ENCODE data around the gene TNFRSF14.

DNA sequence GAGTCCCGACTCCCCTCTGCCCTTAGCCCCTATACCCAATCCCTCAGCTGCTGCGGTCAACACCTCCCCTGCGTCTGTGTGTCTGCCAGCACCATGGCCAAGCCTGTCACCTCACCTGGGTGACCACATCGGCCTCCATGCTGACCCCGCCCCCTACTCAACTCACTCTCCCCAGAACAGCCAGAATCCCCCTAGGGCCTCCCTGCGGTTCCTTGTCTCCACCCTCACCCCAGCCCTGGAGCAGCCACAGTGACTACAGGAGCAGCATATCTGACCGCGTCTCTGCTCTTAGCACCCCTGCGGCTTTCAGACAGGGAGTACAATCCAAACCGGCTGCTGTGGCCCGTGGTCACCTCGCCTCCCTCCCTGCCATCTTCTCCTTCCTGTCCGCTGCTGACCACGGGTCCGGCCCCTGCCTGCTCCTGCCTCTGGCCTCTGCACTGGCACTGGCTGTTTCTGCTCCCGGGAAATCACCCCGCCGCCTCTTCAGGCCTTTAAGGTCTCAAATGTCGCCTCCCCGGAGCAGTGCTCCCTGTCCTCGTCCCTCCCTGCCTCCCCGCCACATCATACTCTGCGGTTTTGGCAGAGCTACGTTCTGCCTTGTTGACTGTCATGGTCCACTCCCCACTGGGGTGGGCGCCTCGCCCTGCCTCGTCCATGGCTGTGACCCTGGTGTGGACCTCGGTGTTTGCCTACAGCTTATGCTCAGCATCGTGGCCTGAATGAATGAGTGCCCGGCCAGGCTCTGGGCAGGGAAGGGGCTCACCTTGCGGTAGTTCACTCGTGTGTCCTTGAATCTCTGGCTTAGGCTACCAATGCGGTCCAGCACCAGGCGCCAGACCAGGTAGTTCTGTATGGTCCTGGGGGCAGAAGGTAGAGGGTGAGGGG is 41.5 kb downstream of the TNFRSF14 start:
- TF ChIP-seq, protein P1, sequence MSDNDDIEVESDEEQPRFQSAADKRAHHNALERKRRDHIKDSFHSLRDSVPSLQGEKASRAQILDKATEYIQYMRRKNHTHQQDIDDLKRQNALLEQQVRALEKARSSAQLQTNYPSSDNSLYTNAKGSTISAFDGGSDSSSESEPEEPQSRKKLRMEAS (IDR thresholded peaks at IDR 0.05): no peak
- no peak for TF ChIP-seq RAD21 (IDR thresholded peaks at IDR 0.05; ENCODE audit: low read depth)
- no peak for TF ChIP-seq TAF1 (IDR thresholded peaks at IDR 0.05; ENCODE audit: low read depth)
- TF ChIP-seq, protein P2, sequence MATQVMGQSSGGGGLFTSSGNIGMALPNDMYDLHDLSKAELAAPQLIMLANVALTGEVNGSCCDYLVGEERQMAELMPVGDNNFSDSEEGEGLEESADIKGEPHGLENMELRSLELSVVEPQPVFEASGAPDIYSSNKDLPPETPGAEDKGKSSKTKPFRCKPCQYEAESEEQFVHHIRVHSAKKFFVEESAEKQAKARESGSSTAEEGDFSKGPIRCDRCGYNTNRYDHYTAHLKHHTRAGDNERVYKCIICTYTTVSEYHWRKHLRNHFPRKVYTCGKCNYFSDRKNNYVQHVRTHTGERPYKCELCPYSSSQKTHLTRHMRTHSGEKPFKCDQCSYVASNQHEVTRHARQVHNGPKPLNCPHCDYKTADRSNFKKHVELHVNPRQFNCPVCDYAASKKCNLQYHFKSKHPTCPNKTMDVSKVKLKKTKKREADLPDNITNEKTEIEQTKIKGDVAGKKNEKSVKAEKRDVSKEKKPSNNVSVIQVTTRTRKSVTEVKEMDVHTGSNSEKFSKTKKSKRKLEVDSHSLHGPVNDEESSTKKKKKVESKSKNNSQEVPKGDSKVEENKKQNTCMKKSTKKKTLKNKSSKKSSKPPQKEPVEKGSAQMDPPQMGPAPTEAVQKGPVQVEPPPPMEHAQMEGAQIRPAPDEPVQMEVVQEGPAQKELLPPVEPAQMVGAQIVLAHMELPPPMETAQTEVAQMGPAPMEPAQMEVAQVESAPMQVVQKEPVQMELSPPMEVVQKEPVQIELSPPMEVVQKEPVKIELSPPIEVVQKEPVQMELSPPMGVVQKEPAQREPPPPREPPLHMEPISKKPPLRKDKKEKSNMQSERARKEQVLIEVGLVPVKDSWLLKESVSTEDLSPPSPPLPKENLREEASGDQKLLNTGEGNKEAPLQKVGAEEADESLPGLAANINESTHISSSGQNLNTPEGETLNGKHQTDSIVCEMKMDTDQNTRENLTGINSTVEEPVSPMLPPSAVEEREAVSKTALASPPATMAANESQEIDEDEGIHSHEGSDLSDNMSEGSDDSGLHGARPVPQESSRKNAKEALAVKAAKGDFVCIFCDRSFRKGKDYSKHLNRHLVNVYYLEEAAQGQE (IDR thresholded peaks at IDR 0.05; ENCODE audit: low read depth): no peak
- no peak for TF ChIP-seq FOXM1 (IDR thresholded peaks at IDR 0.05; ENCODE audit: borderline replicate concordance, low read depth)
- TF ChIP-seq EP300 (IDR thresholded peaks at IDR 0.05; ENCODE audit: borderline replicate concordance): no peak
- no peak for TF ChIP-seq YY1 (IDR thresholded peaks at IDR 0.05; ENCODE audit: low read depth)
- no peak for TF ChIP-seq ZBTB7A (IDR thresholded peaks at IDR 0.05; ENCODE audit: low read depth)
- TF ChIP-seq TEAD4 (IDR thresholded peaks at IDR 0.05): no peak
- no peak for TF ChIP-seq CEBPB (IDR thresholded peaks at IDR 0.05)
- no peak for TF ChIP-seq EGR1 (IDR thresholded peaks at IDR 0.05)
- TF ChIP-seq, protein P3, sequence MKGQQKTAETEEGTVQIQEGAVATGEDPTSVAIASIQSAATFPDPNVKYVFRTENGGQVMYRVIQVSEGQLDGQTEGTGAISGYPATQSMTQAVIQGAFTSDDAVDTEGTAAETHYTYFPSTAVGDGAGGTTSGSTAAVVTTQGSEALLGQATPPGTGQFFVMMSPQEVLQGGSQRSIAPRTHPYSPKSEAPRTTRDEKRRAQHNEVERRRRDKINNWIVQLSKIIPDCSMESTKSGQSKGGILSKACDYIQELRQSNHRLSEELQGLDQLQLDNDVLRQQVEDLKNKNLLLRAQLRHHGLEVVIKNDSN (IDR thresholded peaks at IDR 0.05): no peak
